Kidney (tissue), 22 donors: ENCODE measurements around the gene TMEM266. TPM values are rescaled to one million over a fixed set of nuclear protein-coding genes. Genes with fewer than 3 reads are reported as not detected.

Experiments
- DNase-seq, 5 donors: peaks; one replicate each; pipeline ENCODE4 v3.0.0-alpha.2; 2013 to 2020
- FAIRE-seq: peaks from 2 replicates; lab custom pipeline; 2012; peaks lifted over from hg19 to GRCh38; lab: Jason Lieb, UNC
- H3K27ac ChIP-seq, 2 donors: one replicate each; pipeline ENCODE4 v1.7.0; 2013; ENCODE audit warnings: low read depth in 2 of 2, low read length in 2 of 2, inconsistent platforms in 1 of 2
- H3K27me3 ChIP-seq: one replicate; pipeline ENCODE4 v1.7.1; 2013; ENCODE audit warnings: low read length, inconsistent platforms; ENCODE audit not compliant: control insufficient read depth, insufficient read depth
- H3K36me3 ChIP-seq, 3 donors: one replicate each; pipeline versions ENCODE4 v1.7.0 to v1.7.1; 2013; ENCODE audit warnings: low read length in 3 of 3, control low read depth in 1 of 3, inconsistent platforms in 1 of 3; ENCODE audit not compliant: insufficient read depth in 3 of 3, control insufficient read depth in 2 of 3
- H3K4me1 ChIP-seq, 3 donors: one replicate each; pipeline versions ENCODE4 v1.7.0 to v1.7.1; 2013; ENCODE audit warnings: low read length in 3 of 3, inconsistent platforms in 1 of 3, low read depth in 1 of 3; ENCODE audit not compliant: control insufficient read depth in 2 of 3, insufficient read depth in 2 of 3
- H3K4me3 ChIP-seq, 3 donors: one replicate each; pipeline versions ENCODE4 v1.7.0 to v1.8.1; 2013; ENCODE audit warnings: low read length in 3 of 3, control low read depth in 1 of 3, inconsistent platforms in 1 of 3
- H3K9ac ChIP-seq, 3 donors: one replicate each; pipeline versions ENCODE4 v1.7.0 to v1.7.1; 2013; ENCODE audit warnings: low read length in 3 of 3, control low read depth in 1 of 3, inconsistent platforms in 1 of 3
- H3K9me3 ChIP-seq, 3 donors: one replicate each; pipeline versions ENCODE4 v1.7.0 to v1.7.1; 2013; ENCODE audit warnings: low read length in 3 of 3, control low read depth in 1 of 3, inconsistent platforms in 1 of 3; ENCODE audit not compliant: control insufficient read depth in 2 of 3, insufficient read depth in 1 of 3
- intact Hi-C: fragments of 100-400 bp; cut with DNase I; formaldehyde crosslinking; loops from one replicate; pipeline ENCODE4 v1.11.1; 2022
- long read RNA-seq, 10 donors: library from polyadenylated mRNA in 1 of 10; unstranded in 1 of 10; transcript quantifications; one replicate each; pipeline ENCODE4 v2.0.0 and lab custom pipeline, GENCODE V29; 2021 to 2026
- polyA plus RNA-seq: library from polyadenylated mRNA; stranded (reverse); fragments of 350-450 nt; fragmentation: Illumina TruSeq; extraction: RNeasy Lipid Tissue Mini Kit (QIAGEN cat#74804); gene quantifications from one replicate; pipeline ENCODE4 v1.2.3, GENCODE V29; 2014; ENCODE audit warnings: low read depth, low replicate concordance; ENCODE audit not compliant: insufficient read depth
- total RNA-seq: library from RNA; stranded (reverse); fragmentation: NEBNext Ultra II Directional; extraction: Animal tissue kit (Norgen Biotek cat#: 25700); gene quantifications from one replicate; pipeline ENCODE4 v1.2.1, GENCODE V29; 2021
- TF ChIP-seq, protein P1 (sequence below): IDR thresholded peaks from 3 replicates; pipeline ENCODE4 v1.5.1; 2012; ENCODE audit warnings: mild to moderate bottlenecking, moderate library complexity, borderline replicate concordance; ENCODE audit not compliant: insufficient read depth; ENCODE audit errors: extremely low read depth
- donor health status: control.
- donor health status: control.
- donor health status: control.
- donor health status: control.
- donor health status: control.
- donor health status: DM: yes; HTN: yes; CAD: no.
- donor health status: Normal renal cell carcinoma (clear cell type).

Gene TMEM266, protein sequence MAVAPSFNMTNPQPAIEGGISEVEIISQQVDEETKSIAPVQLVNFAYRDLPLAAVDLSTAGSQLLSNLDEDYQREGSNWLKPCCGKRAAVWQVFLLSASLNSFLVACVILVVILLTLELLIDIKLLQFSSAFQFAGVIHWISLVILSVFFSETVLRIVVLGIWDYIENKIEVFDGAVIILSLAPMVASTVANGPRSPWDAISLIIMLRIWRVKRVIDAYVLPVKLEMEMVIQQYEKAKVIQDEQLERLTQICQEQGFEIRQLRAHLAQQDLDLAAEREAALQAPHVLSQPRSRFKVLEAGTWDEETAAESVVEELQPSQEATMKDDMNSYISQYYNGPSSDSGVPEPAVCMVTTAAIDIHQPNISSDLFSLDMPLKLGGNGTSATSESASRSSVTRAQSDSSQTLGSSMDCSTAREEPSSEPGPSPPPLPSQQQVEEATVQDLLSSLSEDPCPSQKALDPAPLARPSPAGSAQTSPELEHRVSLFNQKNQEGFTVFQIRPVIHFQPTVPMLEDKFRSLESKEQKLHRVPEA
- total RNA-seq: 0.72 TPM
- 3.1 TPM for polyA plus RNA-seq
- long read RNA-seq, donor 1: 0 reads
- long read RNA-seq, donor 2, partial matches to known transcripts: 50 of 153 reads
- long read RNA-seq, donor 2, other reads (novel, unspliced or antisense): 102 of 153 reads
- long read RNA-seq, donor 3, partial matches to known transcripts: 5 of 10 reads
- long read RNA-seq, donor 3, other reads (novel, unspliced or antisense): 0 of 10 reads
- long read RNA-seq, donor 4, partial matches to known transcripts: 80 of 138 reads
- long read RNA-seq, donor 4, other reads (novel, unspliced or antisense): 57 of 138 reads
- long read RNA-seq, donor 5: 0 reads
- long read RNA-seq, donor 6, partial matches to known transcripts: 171 of 237 reads
- long read RNA-seq, donor 6, other reads (novel, unspliced or antisense): 66 of 237 reads
- long read RNA-seq, donor 7, partial matches to known transcripts: 0 of 2 reads
- long read RNA-seq, donor 7, other reads (novel, unspliced or antisense): 2 of 2 reads
- long read RNA-seq, donor 8, partial matches to known transcripts: 0 of 1 reads
- long read RNA-seq, donor 8, other reads (novel, unspliced or antisense): 0 of 1 reads
- long read RNA-seq, donor 9: 0 reads
- long read RNA-seq, donor 10: 0 reads

DNA sequence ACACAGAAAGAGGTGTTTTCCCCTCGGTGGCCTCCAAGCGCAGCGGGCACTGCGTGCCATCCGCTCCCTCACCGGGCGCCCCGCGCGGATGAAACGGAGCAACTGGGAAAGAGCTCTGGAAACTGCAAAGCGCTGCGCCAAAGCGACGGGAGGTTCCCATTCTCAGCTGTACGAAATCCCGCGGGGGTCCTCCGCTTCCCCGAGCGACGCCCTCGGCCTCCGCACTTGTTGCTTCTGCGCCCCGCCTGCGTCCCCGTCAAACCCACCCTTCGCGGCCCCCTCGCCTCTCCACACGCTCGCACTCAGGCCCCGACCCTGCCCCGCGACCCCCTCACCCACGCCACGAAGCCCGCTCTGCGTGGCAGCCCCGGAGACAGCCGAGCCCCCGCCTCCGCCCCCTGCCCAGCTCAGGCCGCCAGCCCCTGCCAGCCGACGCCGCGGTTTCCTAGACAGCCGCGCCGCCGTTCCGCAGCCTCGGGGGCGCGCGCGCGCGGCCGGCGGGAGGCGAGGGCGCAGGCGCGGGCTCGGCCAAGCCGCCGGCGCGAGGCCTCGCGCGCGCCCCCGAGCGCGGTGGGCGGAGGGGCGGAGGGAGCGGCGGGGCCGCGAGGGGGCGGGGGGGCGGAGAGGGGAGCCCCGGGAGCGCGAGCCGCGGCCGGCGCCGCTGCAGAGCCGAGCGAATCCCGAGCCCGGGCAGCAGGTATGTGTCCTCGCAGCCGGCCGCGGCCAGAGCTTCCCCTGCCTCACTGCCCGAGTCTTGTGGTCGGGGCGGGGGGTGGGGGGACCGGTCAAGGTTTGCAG is at the start of gene TMEM266:
Gene TMEM266 (plus strand): TSS at position 666 of the 798 bp plus-strand sequence. CDS start 74,279 bp downstream, outside the sequence.
- H3K27me3 ChIP-seq: peaks cover 3% of the 10 kb centered on the region
- DNase-seq (peak; percentile 75 to 87 (median 79)), FAIRE-seq (no peak)
- H3K27ac ChIP-seq: no peak within 1 kb of the TSS
- H3K36me3 ChIP-seq: no peaks in the 10 kb centered on the region
- TF ChIP-seq, protein P1, sequence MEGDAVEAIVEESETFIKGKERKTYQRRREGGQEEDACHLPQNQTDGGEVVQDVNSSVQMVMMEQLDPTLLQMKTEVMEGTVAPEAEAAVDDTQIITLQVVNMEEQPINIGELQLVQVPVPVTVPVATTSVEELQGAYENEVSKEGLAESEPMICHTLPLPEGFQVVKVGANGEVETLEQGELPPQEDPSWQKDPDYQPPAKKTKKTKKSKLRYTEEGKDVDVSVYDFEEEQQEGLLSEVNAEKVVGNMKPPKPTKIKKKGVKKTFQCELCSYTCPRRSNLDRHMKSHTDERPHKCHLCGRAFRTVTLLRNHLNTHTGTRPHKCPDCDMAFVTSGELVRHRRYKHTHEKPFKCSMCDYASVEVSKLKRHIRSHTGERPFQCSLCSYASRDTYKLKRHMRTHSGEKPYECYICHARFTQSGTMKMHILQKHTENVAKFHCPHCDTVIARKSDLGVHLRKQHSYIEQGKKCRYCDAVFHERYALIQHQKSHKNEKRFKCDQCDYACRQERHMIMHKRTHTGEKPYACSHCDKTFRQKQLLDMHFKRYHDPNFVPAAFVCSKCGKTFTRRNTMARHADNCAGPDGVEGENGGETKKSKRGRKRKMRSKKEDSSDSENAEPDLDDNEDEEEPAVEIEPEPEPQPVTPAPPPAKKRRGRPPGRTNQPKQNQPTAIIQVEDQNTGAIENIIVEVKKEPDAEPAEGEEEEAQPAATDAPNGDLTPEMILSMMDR: no peak
- H3K4me3 ChIP-seq: peak within 1 kb of the TSS; percentile 58 to 76 (median 68)
- H3K9ac ChIP-seq: peak within 1 kb of the TSS; percentile 23 to 30 (median 28)
- intact Hi-C loops: no loop called here
- H3K9me3 ChIP-seq: no peaks in the 10 kb centered on the region
- H3K4me1 ChIP-seq: peaks cover 0 to 7% (median 4%) of the 10 kb centered on the region in 3 donors

DNA sequence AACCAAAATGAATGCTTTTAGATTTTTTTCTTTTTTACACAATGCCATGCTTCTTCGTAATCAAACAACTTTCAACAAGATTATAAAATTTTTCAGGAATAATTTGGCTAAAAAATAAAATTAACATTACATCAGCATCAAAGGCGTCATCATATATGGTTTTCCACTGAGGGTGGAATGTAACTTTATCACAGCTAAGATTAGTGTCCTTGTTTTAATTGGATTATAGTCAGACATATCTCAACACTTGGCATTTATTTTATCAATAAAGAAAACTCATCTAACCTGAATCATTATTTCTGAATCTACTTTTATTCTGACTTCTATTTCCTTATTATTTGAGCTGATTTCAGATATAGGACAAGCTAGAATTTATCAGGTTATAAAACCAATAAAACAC is 49.2 kb upstream of the TMEM266 start:
- no peak for FAIRE-seq
- no peak overlapping the region for H3K4me3 ChIP-seq
- TF ChIP-seq, protein P1: no peak

More for the DNA sequence above, 49.2 kb upstream of the TMEM266 start:
- Histone ChIP-seq H3K36me3 (no peaks in the 10 kb centered on the region), H3K27ac (no peak overlapping the region), H3K9ac (no peak overlapping the region), H3K9me3 (no peaks in the 10 kb centered on the region), H3K4me1 (no peaks in the 10 kb centered on the region), H3K27me3 (no peaks in the 10 kb centered on the region)
- intact Hi-C loops: no loop called here
- DNase-seq: no peak
